Measurements from ENCODE around the gene RAD51B.

DNA sequence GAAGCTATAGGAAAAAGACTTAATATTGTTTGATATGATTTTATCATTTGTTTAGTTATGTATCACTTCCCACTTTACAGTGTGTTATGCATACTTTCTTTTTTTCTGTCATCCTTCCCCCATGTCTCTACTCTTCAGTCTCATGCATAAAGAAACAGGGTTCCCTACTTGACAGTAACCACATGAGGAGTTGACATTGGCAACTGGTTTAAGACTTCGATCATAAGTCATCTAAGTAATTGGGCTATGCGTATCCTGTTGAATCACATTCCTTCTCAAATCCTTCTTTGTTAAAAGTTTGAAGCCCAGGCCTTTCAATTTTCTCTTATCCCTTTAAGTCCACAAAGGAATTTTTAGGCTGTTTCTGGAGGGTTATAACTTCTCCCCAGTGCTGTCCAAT is 358.7 kb downstream of the RAD51B start:
- TF ChIP-seq ZNF777 (tag by site-specific recombination; IDR thresholded peaks at IDR 0.05; ENCODE audit: borderline replicate concordance) (no peak), ZNF274 (IDR thresholded peaks at IDR 0.05; ENCODE audit: low read length) (no peak), ZNF274 (tag by site-specific recombination; IDR thresholded peaks at IDR 0.05; ENCODE audit: borderline replicate concordance) (no peak), ZNF747 (tag by site-specific recombination; IDR thresholded peaks at IDR 0.05) (no peak), ZNF510 (tag by site-specific recombination; IDR thresholded peaks at IDR 0.05; ENCODE audit: insufficient replicate concordance) (no peak), ZFP3 (tag by site-specific recombination; IDR thresholded peaks at IDR 0.05; ENCODE audit: low read depth) (no peak)
- TF ChIP-seq, protein P1, sequence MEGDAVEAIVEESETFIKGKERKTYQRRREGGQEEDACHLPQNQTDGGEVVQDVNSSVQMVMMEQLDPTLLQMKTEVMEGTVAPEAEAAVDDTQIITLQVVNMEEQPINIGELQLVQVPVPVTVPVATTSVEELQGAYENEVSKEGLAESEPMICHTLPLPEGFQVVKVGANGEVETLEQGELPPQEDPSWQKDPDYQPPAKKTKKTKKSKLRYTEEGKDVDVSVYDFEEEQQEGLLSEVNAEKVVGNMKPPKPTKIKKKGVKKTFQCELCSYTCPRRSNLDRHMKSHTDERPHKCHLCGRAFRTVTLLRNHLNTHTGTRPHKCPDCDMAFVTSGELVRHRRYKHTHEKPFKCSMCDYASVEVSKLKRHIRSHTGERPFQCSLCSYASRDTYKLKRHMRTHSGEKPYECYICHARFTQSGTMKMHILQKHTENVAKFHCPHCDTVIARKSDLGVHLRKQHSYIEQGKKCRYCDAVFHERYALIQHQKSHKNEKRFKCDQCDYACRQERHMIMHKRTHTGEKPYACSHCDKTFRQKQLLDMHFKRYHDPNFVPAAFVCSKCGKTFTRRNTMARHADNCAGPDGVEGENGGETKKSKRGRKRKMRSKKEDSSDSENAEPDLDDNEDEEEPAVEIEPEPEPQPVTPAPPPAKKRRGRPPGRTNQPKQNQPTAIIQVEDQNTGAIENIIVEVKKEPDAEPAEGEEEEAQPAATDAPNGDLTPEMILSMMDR (tag by site-specific recombination; IDR thresholded peaks at IDR 0.05), result no peak

All from HEK293 (cell line).